HG02970 (cell line): ENCODE measurements around the gene ANKRD63.

ENCODE experiments used
- ATAC-seq: cut with Tn5 transposase; IDR thresholded peaks from one replicate; pipeline ENCODE4 v1.9.1; 2021; ENCODE audit warnings: mild to moderate bottlenecking, moderate library complexity, moderate number of reproducible peaks; ENCODE audit not compliant: unreplicated experiment, low FRiP score

Gene ANKRD63

GRCh38 chr15:40296561-40297230 is 13.8 kb upstream of the ANKRD63 start:
- ATAC-seq = no peak

- ATAC-seq = no peak
These were observed 13.2 kb upstream of the ANKRD63 start for GRCh38 chr15:40295877-40296560.

- ATAC-seq = no peak
These were observed 12.4 kb upstream of the ANKRD63 start for GRCh38 chr15:40295297-40295696.

- no peak for ATAC-seq
These were observed 11.3 kb upstream of the ANKRD63 start for GRCh38 chr15:40293905-40294895.

- ATAC-seq = no peak
These were observed 10.1 kb upstream of the ANKRD63 start for GRCh38 chr15:40293006-40293405.

- ATAC-seq = no peak
These were observed 9.4 kb upstream of the ANKRD63 start for GRCh38 chr15:40292246-40292645.

- ATAC-seq = no peak
These were observed 8.2 kb upstream of the ANKRD63 start for GRCh38 chr15:40290918-40291574.

GRCh38 chr15:40290545-40290917 is 7.7 kb upstream of the ANKRD63 start:
- ATAC-seq = no peak

GRCh38 chr15:40289140-40289775 is 6.4 kb upstream of the ANKRD63 start:
- ATAC-seq = no peak

GRCh38 chr15:40287968-40288367 is 5.1 kb upstream of the ANKRD63 start:
- no peak for ATAC-seq

GRCh38 chr15:40287505-40287904 is 4.6 kb upstream of the ANKRD63 start:
- no peak for ATAC-seq

- no peak for ATAC-seq
These were observed 3.9 kb upstream of the ANKRD63 start for GRCh38 chr15:40286794-40287193.

GRCh38 chr15:40286061-40286532 is 3.2 kb upstream of the ANKRD63 start:
- no peak for ATAC-seq

- no peak for ATAC-seq
These were observed 2.7 kb upstream of the ANKRD63 start for GRCh38 chr15:40285554-40286011.

- no peak for ATAC-seq
These were observed 2.3 kb upstream of the ANKRD63 start for GRCh38 chr15:40285151-40285550.

- ATAC-seq = no peak
These were observed 894 bp upstream of the ANKRD63 start for GRCh38 chr15:40283615-40284300.

- no peak for ATAC-seq
These were observed 556 bp downstream of the ANKRD63 start for GRCh38 chr15:40282147-40282868.

- ATAC-seq = no peak
These were observed 1.1 kb downstream of the ANKRD63 start for GRCh38 chr15:40281801-40282146.
